Right atrium auricular region (tissue), 2 donors: ENCODE results near the gene HES2. TPM values are rescaled to one million over a fixed set of nuclear protein-coding genes. Genes with fewer than 3 reads are reported as not detected.
A peak's percentile ranks its signal among the peaks of the same experiment; 100 is the strongest.
"Not testable (repeated sequence)": the region's sequence is repeated elsewhere in the genome, so short reads cannot be mapped to it uniquely, and the experiment has no call there.

ENCODE experiments used
- DNase-seq: peaks from one replicate; pipeline ENCODE4 v3.0.0-alpha.2; 2019; ENCODE audit warnings: low spot score
- H3K27ac ChIP-seq, 2 donors: fragments of 200-600 bp; sonication (generic); 1 replicate in 1 of 2; 2 replicates in 1 of 2; pipeline ENCODE4 v1.5.1; 2016 to 2019
- H3K27me3 ChIP-seq, 2 donors: fragments of 200-600 bp; sonication (generic); one replicate each; pipeline versions ENCODE4 v1.5.1 to v1.6.0; 2017 to 2019
- H3K36me3 ChIP-seq: fragments of 200-600 bp; sonication (generic); one replicate; pipeline ENCODE4 v1.5.1; 2016
- H3K4me1 ChIP-seq, 2 donors: fragments of 200-600 bp; sonication (generic); one replicate each; pipeline versions ENCODE4 v1.5.1 to v1.6.0; 2017 to 2019
- H3K4me3 ChIP-seq, 2 donors: fragments of 200-600 bp; sonication (generic); 1 replicate in 1 of 2; 2 replicates in 1 of 2; pipeline ENCODE4 v1.5.1; 2017 to 2019; ENCODE audit warnings: mild to moderate bottlenecking in 1 of 2, moderate library complexity in 1 of 2
- H3K9me3 ChIP-seq, 2 donors: fragments of 200-600 bp; sonication (generic); one replicate each; pipeline ENCODE4 v1.5.1; 2019
- CTCF ChIP-seq, 2 donors: fragments of 200-600 bp; sonication (generic); IDR thresholded peaks; one replicate each; pipeline ENCODE4 v1.5.1; 2019; ENCODE audit warnings: antibody characterized with exemption in 2 of 2
- total RNA-seq, 2 donors: library from RNA; depleted of rRNA; stranded (reverse); fragments of >200 nt; gene quantifications; one replicate each; pipeline ENCODE4 v1.1.0, GENCODE V29; 2016

Gene HES2
- total RNA-seq, 2 donors from 2014 or later, result not detected

DNA sequence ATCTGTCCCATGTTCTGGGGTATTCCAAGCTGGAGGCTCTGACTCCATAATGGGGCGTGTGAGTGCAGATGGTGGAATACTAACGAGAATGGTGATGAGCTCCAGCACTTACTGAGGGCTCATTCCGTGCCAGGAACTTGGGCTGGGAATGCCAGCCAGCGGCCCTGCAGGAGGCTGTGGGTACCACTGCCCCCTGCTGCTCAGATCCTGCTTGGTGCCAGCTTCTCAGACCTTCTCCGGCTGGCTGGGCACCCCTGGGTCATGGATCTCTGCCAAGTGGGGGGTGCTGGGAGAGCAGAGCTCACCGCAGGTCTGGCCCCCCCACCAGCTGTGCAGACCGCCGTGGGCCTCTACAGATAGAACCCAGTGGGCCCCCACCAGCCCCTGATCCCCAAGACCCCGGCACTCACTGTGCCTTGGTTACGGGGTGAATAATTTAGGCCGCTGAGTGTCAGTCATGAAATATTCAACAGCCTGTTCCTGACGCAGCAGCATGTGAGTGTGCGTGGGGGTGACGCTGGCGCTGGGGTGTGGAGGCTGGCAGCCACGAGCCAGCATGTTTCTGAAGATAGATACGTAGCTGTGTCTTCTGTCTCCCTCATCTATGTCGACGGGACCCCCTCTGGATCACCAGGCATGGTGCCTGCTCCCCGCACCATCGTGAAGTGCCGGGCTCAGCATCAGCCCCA is 17.4 kb upstream of the HES2 start:
- not testable (repeated sequence) for H3K9me3 ChIP-seq, H3K4me1 ChIP-seq, H3K36me3 ChIP-seq, H3K27ac ChIP-seq, H3K4me3 ChIP-seq, DNase-seq
- H3K27me3 ChIP-seq, result peaks cover 3 to 11% of the 10 kb centered on the region in 2 donors
- peak in 1 of 2 donors; percentile 48 for TF ChIP-seq CTCF (IDR thresholded peaks at IDR 0.05)

DNA sequence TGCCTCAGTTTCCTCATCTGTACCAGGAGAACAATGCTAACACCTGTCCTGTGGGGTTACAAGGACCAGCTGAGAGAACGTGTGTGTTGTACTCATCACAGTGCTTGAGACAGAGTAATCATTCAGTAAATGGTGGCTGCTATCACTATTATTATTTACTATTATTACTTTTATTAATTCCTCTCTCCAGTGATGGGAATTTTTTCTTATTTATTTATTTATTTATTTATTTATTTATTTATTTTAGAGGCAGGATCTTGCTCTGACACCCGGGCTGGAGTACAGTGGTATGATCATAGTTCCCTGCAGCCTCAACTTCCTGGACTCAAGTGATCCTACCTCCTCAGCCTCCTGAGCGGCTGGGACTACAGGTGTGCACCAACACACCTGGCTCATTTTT is 16.6 kb upstream of the HES2 start:
- not testable (repeated sequence) for H3K27ac ChIP-seq, H3K4me3 ChIP-seq, DNase-seq, H3K36me3 ChIP-seq, H3K9me3 ChIP-seq, H3K4me1 ChIP-seq
- H3K27me3 ChIP-seq, result peaks cover 3 to 11% of the 10 kb centered on the region in 2 donors

DNA sequence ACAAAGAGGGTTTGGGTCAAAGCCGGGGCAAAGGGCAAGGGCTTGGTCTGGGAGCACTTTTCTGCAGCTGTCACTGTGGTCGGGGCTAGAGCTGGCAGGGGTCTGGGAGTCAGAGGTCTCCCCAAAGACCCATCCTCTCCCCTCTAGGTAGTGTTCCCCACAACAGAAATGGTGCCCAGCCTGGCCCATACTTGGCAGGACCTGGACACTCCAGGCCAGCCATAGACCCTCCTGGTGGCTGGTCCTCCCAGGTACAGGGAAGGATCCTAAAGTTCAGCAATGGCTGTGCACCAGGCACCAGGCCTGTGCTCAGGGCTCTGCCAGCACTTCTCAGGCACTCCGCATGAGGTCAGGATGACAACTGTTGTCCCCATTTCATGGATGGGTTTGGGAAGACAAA is 15.8 kb upstream of the HES2 start:
- peaks cover 0 to 6% of the 10 kb centered on the region in 2 donors for H3K4me1 ChIP-seq
- no peaks in the 10 kb centered on the region for H3K36me3 ChIP-seq
- no peak for TF ChIP-seq CTCF (IDR thresholded peaks at IDR 0.05)
- H3K4me3 ChIP-seq, result no peak overlapping the region
- DNase-seq, result no peak
- no peaks in the 10 kb centered on the region for H3K9me3 ChIP-seq
- H3K27ac ChIP-seq, result no peak overlapping the region
- peaks cover 0 to 10% of the 10 kb centered on the region in 2 donors for H3K27me3 ChIP-seq

DNA sequence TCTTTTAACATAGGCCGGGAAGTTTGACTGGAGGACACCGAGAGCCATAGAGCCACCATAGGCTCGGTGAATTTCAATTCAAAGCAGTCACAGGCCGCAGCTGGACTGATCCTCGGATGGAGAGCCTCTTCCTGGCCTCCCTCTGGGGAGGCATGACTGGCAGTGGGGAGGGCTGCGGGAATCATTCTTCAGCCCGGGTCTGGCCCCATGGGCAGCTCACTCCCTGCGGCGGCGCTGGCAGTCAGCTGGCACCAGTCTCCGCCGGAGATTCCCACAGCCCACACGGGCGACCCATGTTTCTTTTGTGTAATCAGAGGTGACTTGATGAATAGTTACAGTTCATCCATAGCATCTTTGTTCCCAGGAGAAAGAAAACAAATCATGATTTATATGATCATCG is 15.4 kb upstream of the HES2 start:
- no peak overlapping the region for H3K4me3 ChIP-seq
- no peak for DNase-seq

GRCh38 chr1:6434186-6434585 is 14.5 kb upstream of the HES2 start:
- H3K9me3 ChIP-seq, result no peaks in the 10 kb centered on the region
- H3K27ac ChIP-seq, result no peak overlapping the region
- H3K27me3 ChIP-seq, result no peaks in the 10 kb centered on the region
- no peak for TF ChIP-seq CTCF (IDR thresholded peaks at IDR 0.05)
- H3K4me3 ChIP-seq, result no peak overlapping the region
- DNase-seq, result no peak
- peaks cover 0 to 8% of the 10 kb centered on the region in 2 donors for H3K4me1 ChIP-seq
- no peaks in the 10 kb centered on the region for H3K36me3 ChIP-seq

More for the DNA sequence above, 15.4 kb upstream of the HES2 start:
- Histone ChIP-seq H3K9me3 (no peaks in the 10 kb centered on the region), H3K27ac (no peak overlapping the region), H3K36me3 (no peaks in the 10 kb centered on the region), H3K27me3 (peaks cover 0 to 5% of the 10 kb centered on the region in 2 donors), H3K4me1 (peaks cover 0 to 4% of the 10 kb centered on the region in 2 donors)
- TF ChIP-seq CTCF (IDR thresholded peaks at IDR 0.05), result no peak

DNA sequence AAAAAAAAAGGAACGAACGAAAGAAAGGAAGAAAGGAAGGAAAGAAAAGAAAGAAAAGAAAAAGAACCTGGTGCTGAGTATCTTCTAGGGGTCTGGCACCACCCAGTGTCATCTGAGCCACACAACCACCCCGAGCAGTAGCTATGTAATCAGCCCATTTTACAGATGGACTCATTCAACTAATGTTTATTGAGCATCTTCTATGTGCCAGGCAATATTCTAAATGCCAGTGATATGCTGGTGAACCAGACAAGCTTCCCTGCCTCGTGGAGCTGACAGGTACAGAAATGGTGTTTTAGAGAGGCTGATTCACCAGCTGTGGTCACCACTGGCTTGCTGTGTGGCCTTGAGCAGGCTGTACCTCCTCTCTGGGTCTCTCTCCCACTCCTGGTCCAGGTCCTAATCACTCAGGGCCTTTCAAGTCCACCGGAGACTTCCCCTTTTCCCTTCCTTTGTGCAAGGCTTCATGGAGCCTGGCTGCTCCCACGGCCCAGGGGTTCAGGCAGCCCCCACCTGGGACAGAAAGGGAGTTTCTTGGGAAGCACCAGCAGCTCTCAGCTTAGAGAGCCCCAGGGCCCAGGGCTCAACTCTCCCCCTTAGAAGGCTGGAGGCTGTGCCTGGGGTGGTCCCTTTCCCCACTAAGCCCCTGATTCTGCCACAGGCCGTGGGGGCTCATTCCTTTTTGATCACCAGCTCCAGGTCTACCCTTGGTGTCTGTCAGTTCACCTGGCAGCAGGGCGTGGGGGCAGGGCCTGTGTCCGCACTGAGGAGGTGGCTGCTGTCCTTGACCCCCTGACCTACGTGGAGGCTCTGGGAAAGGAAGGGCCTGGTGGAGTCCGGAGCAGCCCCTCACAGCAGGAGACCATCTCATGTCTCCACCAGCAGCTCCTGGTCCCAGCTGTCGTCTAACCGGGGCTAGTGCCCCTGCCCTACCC is 12.2 kb upstream of the HES2 start:
- not testable (repeated sequence) for H3K27ac ChIP-seq, H3K36me3 ChIP-seq, DNase-seq, H3K27me3 ChIP-seq, H3K9me3 ChIP-seq, H3K4me1 ChIP-seq, H3K4me3 ChIP-seq

GRCh38 chr1:6429660-6430411 is 10.1 kb upstream of the HES2 start:
- peaks cover 8 to 12% of the 10 kb centered on the region in 2 donors for H3K27me3 ChIP-seq
- DNase-seq, result not testable (repeated sequence)

DNA sequence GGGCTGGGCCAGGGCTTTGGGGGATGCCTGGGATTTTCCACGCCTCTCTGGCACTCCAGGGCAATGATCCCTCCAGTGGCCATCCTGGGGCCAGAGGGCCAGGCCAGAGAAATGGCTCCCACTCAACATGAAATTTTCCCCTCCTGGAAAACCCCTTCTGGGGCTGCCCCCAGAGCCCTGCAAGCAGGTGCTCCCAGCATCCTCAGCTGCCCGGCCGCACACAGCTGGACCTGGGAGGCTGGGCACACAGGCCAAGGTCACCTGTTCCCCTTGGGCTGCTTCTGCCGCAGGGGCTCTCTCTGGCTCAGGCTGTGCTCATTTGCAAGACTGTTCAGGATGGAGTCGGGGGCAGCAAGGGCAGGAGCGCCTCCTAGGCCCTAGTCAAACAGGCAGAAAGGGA is 8.7 kb upstream of the HES2 start:
- H3K4me3 ChIP-seq, H3K27ac ChIP-seq, H3K36me3 ChIP-seq, H3K9me3 ChIP-seq, DNase-seq: not testable (repeated sequence)
- peaks cover 18 to 19% of the 10 kb centered on the region in 2 donors for H3K27me3 ChIP-seq
- H3K4me1 ChIP-seq, result peaks cover 0 to 29% of the 10 kb centered on the region in 2 donors

More at GRCh38 chr1:6429660-6430411, 10.1 kb upstream of the HES2 start:
- H3K36me3 ChIP-seq, H3K27ac ChIP-seq, H3K9me3 ChIP-seq, H3K4me3 ChIP-seq: not testable (repeated sequence)
- H3K4me1 ChIP-seq, result peaks cover 0 to 15% of the 10 kb centered on the region in 2 donors
